ENCODE results near the gene PRX. TPM values are rescaled to one million over a fixed set of nuclear protein-coding genes. Genes with fewer than 3 reads are reported as not detected.
A peak's percentile ranks its signal among the peaks of the same experiment; 100 is the strongest.

The PRX gene
- total and polyA plus RNA-seq, 9 of the 15 experiments (the other 6 are each of a cell fraction or from before 2014, with no cell fraction given), result 0.65 to 3.5 (median 1.7) TPM; not detected in 2

GRCh38 chr19:40424637-40425449, 11.7 kb upstream of the PRX start:
- Histone ChIP-seq H3K27me3 (ENCODE audit: control insufficient read depth in 2 of 2, insufficient read depth in 2 of 2, low read length in 2 of 2) (no peaks in the 10 kb centered on the region), H3K27ac (ENCODE audit: extremely low read depth, low read depth, low read length) (peak overlapping the region; percentile 90), H2AFZ (ENCODE audit: low read depth, low read length) (peak overlapping the region; percentile 83), H3K4me1 (replicated peaks in 1 of 2; ENCODE audit: control insufficient read depth in 2 of 2, insufficient read depth in 2 of 2, low read length in 2 of 2) (peaks cover 9 to 37% of the 10 kb centered on the region in 2 experiments; a peak in 4 of 5 replicates), H3K79me2 (ENCODE audit: control insufficient read depth, insufficient read depth, low read length) (peaks cover 41% of the 10 kb centered on the region), H4K20me1 (replicated peaks; ENCODE audit: control insufficient read depth, insufficient read depth, low read length) (no peaks in the 10 kb centered on the region), H3K4me2 (ENCODE audit: insufficient read depth, low read length) (peak overlapping the region; percentile 99), H3K9me3 (replicated peaks; ENCODE audit: control insufficient read depth, insufficient read depth, low read depth, low read length) (no peaks in the 10 kb centered on the region), H3K36me3 (ENCODE audit: control insufficient read depth, insufficient read depth, low read length) (peaks cover 13% of the 10 kb centered on the region; the same call in 2 of the 3 replicates), H3K9ac (ENCODE audit: insufficient read depth in 1 of 2, low read depth in 2 of 2, low read length in 2 of 2) (peak overlapping the region; percentile 79 to 91), H3K4me3 (peak overlapping the region; percentile 80), H3K9me1 (ENCODE audit: control insufficient read depth, insufficient read depth, low read length) (no peaks in the 10 kb centered on the region)
- POLR2A ChIA-PET, result interaction anchor here (0.8 to 5.7 kb wide), 8 partner anchors 9 to 99 kb away, joined by 3 to 34 read pairs (median 3); no protein-coding TSS in a partner anchor
- intact Hi-C loops (cut with micrococcal nuclease), result no loop called here
- DNase-seq (ENCODE audit: extremely low read depth in 1 of 4, low spot score in 3 of 4), result peak; percentile 19 to 56 (median 22)
- 2% methylated on average over 19 of the region's 28 CpGs for WGBS (ENCODE audit: insufficient coverage, low coverage, missing lambda C conversion rate)
- CTCF ChIA-PET (ENCODE audit: low intra/inter-chr PET ratio), result interaction anchor here (0.6 kb wide), 1 partner anchor 138 kb away, joined by 6 read pairs; no protein-coding TSS in a partner anchor
- in situ Hi-C loops (cut with MboI), result no loop called here
- ATAC-seq, result no peak
- no peak for FAIRE-seq
- BruUV-seq (replicated peaks), result no TSS peak
- TF ChIP-seq GTF2B (IDR thresholded peaks at IDR 0.05; ENCODE audit: extremely low read depth, insufficient read length), result no peak
- TF ChIP-seq MAZ (CRISPR knock-in tag; conservative IDR thresholded peaks at IDR 0.05 in 1 of 2, IDR thresholded peaks at IDR 0.05 in 1 of 2), result peak in 1 of 2 experiments; percentile 70; a peak in 1 of 4 replicates
- TF ChIP-seq OTX1 (CRISPR knock-in tag; IDR thresholded peaks at IDR 0.05), result 0 out of 2 replicates have a peak, but pooled peaks have one; percentile 45
- TF ChIP-seq ZBTB26 (CRISPR knock-in tag; IDR thresholded peaks at IDR 0.05), result 0 out of 2 replicates have a peak, but pooled peaks have one; percentile 22
- 0 out of 2 replicates have a peak, but pooled peaks have one; percentile 21 for TF ChIP-seq NR1H2 (CRISPR knock-in tag; IDR thresholded peaks at IDR 0.05)
- TF ChIP-seq ZNF740 (CRISPR knock-in tag; IDR thresholded peaks at IDR 0.05), result no peak
- TF ChIP-seq ZNF740 (tag; IDR thresholded peaks at IDR 0.05), result 0 out of 4 replicates have a peak, but pooled peaks of 1 of the 2 experiments have one; percentile 25
- 0 out of 2 replicates have a peak, but pooled peaks have one; percentile 1 for TF ChIP-seq GTF2E2 (tag; IDR thresholded peaks at IDR 0.05)
- TF ChIP-seq POLR2B (IDR thresholded peaks at IDR 0.05; ENCODE audit: low read depth, partially characterized antibody), result peak; percentile 32
- no peak for TF ChIP-seq DIDO1 (tag; IDR thresholded peaks at IDR 0.05; ENCODE audit: low read depth)
- TF ChIP-seq DNMT1 (IDR thresholded peaks at IDR 0.05), result 0 out of 2 replicates have a peak, but pooled peaks have one; percentile 59
- no peak for TF ChIP-seq KLF1 (tag; IDR thresholded peaks at IDR 0.05)
- TF ChIP-seq CBX8 (IDR thresholded peaks at IDR 0.05; ENCODE audit: borderline replicate concordance, extremely low read depth, low read depth, low read length, poor library complexity, severe bottlenecking), result no peak
- peak; percentile 34 for TF ChIP-seq NFRKB (IDR thresholded peaks at IDR 0.05; ENCODE audit: low read depth)
- no peak for TF ChIP-seq PHB (CRISPR knock-in tag; IDR thresholded peaks at IDR 0.05)
- TF ChIP-seq NCOA4 (IDR thresholded peaks at IDR 0.05; ENCODE audit: partially characterized antibody), result peak; percentile 22
- TF ChIP-seq CC2D1A (IDR thresholded peaks at IDR 0.05), result 0 out of 2 replicates have a peak, but pooled peaks have one; percentile 16
- TF ChIP-seq POLR2AphosphoS5 (IDR thresholded peaks at IDR 0.05; ENCODE audit: control insufficient read depth, insufficient read depth, low read depth, low read length), result peak; percentile 17; the same call in 1 of the 2 replicates
- 0 out of 2 replicates have a peak, but pooled peaks have one; percentile 27 for TF ChIP-seq NBN (IDR thresholded peaks at IDR 0.05; ENCODE audit: low read depth)
